GM10266 (cell line): ENCODE data around the gene CWF19L2.

Source experiments
- DNase-seq: peaks from one replicate; pipeline ENCODE4 v3.0.0; 2012; ENCODE audit errors: extremely low spot score
- CTCF ChIP-seq: IDR thresholded peaks from 2 replicates; pipeline ENCODE4 v1.5.1; 2012; ENCODE audit warnings: mild to moderate bottlenecking, low read depth; ENCODE audit not compliant: control insufficient read depth, insufficient read depth; ENCODE audit errors: missing control alignments

The CWF19L2 gene

GRCh38 chr11:107359701-107360100 is 97.9 kb downstream of the CWF19L2 start:
- no peak for DNase-seq
- no peak for TF ChIP-seq CTCF

- TF ChIP-seq CTCF, result no peak
- no peak for DNase-seq
Observed at GRCh38 chr11:107357877-107358276, 99.7 kb downstream of the CWF19L2 start.

GRCh38 chr11:107354780-107355179 is 102.8 kb downstream of the CWF19L2 start:
- DNase-seq, result no peak

GRCh38 chr11:107337917-107338316 is 119.7 kb downstream of the CWF19L2 start:
- no peak for DNase-seq
- no peak for TF ChIP-seq CTCF

More at GRCh38 chr11:107354780-107355179, 102.8 kb downstream of the CWF19L2 start:
- TF ChIP-seq CTCF, result no peak

GRCh38 chr11:107331728-107332127 is 125.9 kb downstream of the CWF19L2 start:
- no peak for DNase-seq
- no peak for TF ChIP-seq CTCF

- DNase-seq, result no peak
- no peak for TF ChIP-seq CTCF
Observed at GRCh38 chr11:107329164-107329563, 128.5 kb downstream of the CWF19L2 start.

GRCh38 chr11:107316426-107316825 is 141.2 kb downstream of the CWF19L2 start:
- DNase-seq, result no peak
- no peak for TF ChIP-seq CTCF

- TF ChIP-seq CTCF, result no peak
- no peak for DNase-seq
Observed at GRCh38 chr11:107307991-107308390, 149.6 kb downstream of the CWF19L2 start.
